HCT116 (cell line): ENCODE measurements around the gene ESCO1. TPM values are rescaled to one million over a fixed set of nuclear protein-coding genes. Genes with fewer than 3 reads are reported as not detected.

Source experiments
- ATAC-seq: fragments of 200-7000 bp; cut with Tn5 transposase; 2 replicates; pipeline ENCODE4 v1.9.1; 2020; ENCODE audit warnings: mild to moderate bottlenecking, moderate library complexity
- BruUV-seq: library from RNA; stranded (reverse); fragments of 400-500 nt; replicated peaks from 2 replicates; lab custom pipeline; 2021; lab: Mats Ljungman, UMichigan
- CTCF ChIA-PET: fragments of 300-600 bp; sonication (Branson Sonifier 250); formaldehyde crosslinking; loops from one replicate; lab custom pipeline; 2021; ENCODE audit warnings: antibody characterized with exemption; lab: Charles Lee
- POLR2A ChIA-PET: fragments of 300-600, 350-600 bp; sonication (Branson Sonifier 250); formaldehyde crosslinking; loops from one replicate; lab custom pipeline; 2021; ENCODE audit warnings: antibody characterized with exemption; lab: Charles Lee
- RAD21 ChIA-PET, 2 experiments: fragments of 300-600 bp; sonication (Branson Sonifier 250); formaldehyde crosslinking; loops; one replicate each; lab custom pipeline; 2023; ENCODE audit warnings: low total read pairs in 2 of 2; ENCODE audit not compliant: uncharacterized antibody in 2 of 2, unreplicated experiment in 2 of 2, low non-redundant PET in 1 of 2; lab: Charles Lee
- DNase-seq: peaks from one replicate; pipeline ENCODE4 v3.0.0-alpha.2; 2010; ENCODE audit warnings: low read depth, low spot score
- H2AFZ ChIP-seq: fragments of 200-600 bp; shearing (Covaris generic), sonication (generic); 2 replicates; pipeline ENCODE4 v1.6.1; 2017; ENCODE audit warnings: low read depth, mixed run types, mixed read lengths, antibody characterized with exemption, low read length; ENCODE audit not compliant: poor library complexity, severe bottlenecking
- H3K27ac ChIP-seq: 2 replicates; pipeline ENCODE4 v1.5.1; 2012; ENCODE audit warnings: low read depth, low read length
- H3K27me3 ChIP-seq: fragments of 200-600 bp; sonication (generic); 2 replicates; pipeline ENCODE4 v1.6.1; 2016; ENCODE audit warnings: mixed run types, low read length, mixed read lengths; ENCODE audit not compliant: insufficient read depth
- H3K36me3 ChIP-seq, 2 experiments: fragments of 200-500 bp in 1 of 2; fragments of 200-600 bp in 1 of 2; sonication (Bioruptor generic) in 1 of 2; sonication (generic) in 1 of 2; 2 replicates each; pipeline versions ENCODE4 v1.5.1 to v1.6.1; 2014 to 2016; ENCODE audit warnings: low read length in 2 of 2, inconsistent platforms in 1 of 2, mixed read lengths in 1 of 2, mixed run types in 1 of 2; ENCODE audit not compliant: insufficient read depth in 2 of 2, control insufficient read depth in 1 of 2
- H3K4me1 ChIP-seq, 2 experiments: fragments of 200-600 bp in 1 of 2; sonication (generic) in 1 of 2; 2 replicates each; pipeline versions ENCODE4 v1.5.1 to v1.6.1; 2012 to 2017; ENCODE audit warnings: low read length in 2 of 2, inconsistent platforms in 1 of 2, mild to moderate bottlenecking in 1 of 2, mixed read lengths in 1 of 2, mixed run types in 1 of 2, moderate library complexity in 1 of 2; ENCODE audit not compliant: insufficient read depth in 2 of 2, control insufficient read depth in 1 of 2
- H3K4me2 ChIP-seq: fragments of 200-600 bp; sonication (generic); 2 replicates; pipeline ENCODE4 v1.6.1; 2017; ENCODE audit warnings: mixed run types, low read length, mixed read lengths
- H3K4me3 ChIP-seq, 2 experiments: fragments of 200-600 bp in 1 of 2; sonication (generic) in 1 of 2; replicated peaks in 1 of 2; 2 replicates each; pipeline ENCODE4 v1.5.1; 2011 to 2016; ENCODE audit warnings: low read length in 2 of 2, control low read depth in 1 of 2, low read depth in 1 of 2, mild to moderate bottlenecking in 1 of 2, mixed read lengths in 1 of 2, mixed run types in 1 of 2
- H3K79me2 ChIP-seq: fragments of 200-600 bp; sonication (generic); 2 replicates; pipeline ENCODE4 v1.6.1; 2017; ENCODE audit warnings: mild to moderate bottlenecking, mixed run types, low read length, moderate library complexity, mixed read lengths; ENCODE audit not compliant: insufficient read depth
- H3K9ac ChIP-seq: fragments of 200-600 bp; sonication (generic); 2 replicates; pipeline ENCODE4 v1.6.1; 2016; ENCODE audit warnings: low read length, mixed read lengths
- H3K9me2 ChIP-seq: fragments of 200-600 bp; sonication (generic), shearing (Covaris generic); 2 replicates; pipeline ENCODE4 v1.6.1; 2017; ENCODE audit warnings: mixed run types, mild to moderate bottlenecking, moderate library complexity; ENCODE audit not compliant: insufficient read depth
- H3K9me3 ChIP-seq, 2 experiments: fragments of 200-500 bp in 1 of 2; fragments of 200-600 bp in 1 of 2; sonication (Bioruptor generic) in 1 of 2; sonication (generic) in 1 of 2; 2 replicates each; pipeline ENCODE4 v1.6.1; 2014 to 2017; ENCODE audit warnings: low read length in 2 of 2, mixed read lengths in 2 of 2, inconsistent platforms in 1 of 2, low read depth in 1 of 2, mild to moderate bottlenecking in 1 of 2, mixed run types in 1 of 2, moderate library complexity in 1 of 2; ENCODE audit not compliant: control insufficient read depth in 1 of 2, insufficient read depth in 1 of 2
- H4K20me1 ChIP-seq: fragments of 200-600 bp; sonication (generic), shearing (Covaris generic); 2 replicates; pipeline ENCODE4 v1.6.1; 2017; ENCODE audit warnings: mixed run types, mild to moderate bottlenecking, moderate library complexity; ENCODE audit not compliant: insufficient read depth
- CEBPB ChIP-seq: IDR thresholded peaks from 2 replicates; pipeline ENCODE4 v1.6.1; 2012; ENCODE audit warnings: low read depth
- EGR1 ChIP-seq: IDR thresholded peaks from 2 replicates; pipeline ENCODE4 v1.6.1; 2012; ENCODE audit warnings: low read depth
- POLR2A ChIP-seq: IDR thresholded peaks from 2 replicates; pipeline ENCODE4 v1.7.0; 2011; ENCODE audit warnings: borderline replicate concordance; ENCODE audit not compliant: insufficient read depth, insufficient read length; ENCODE audit errors: extremely low read depth
- POLR2AphosphoS5 ChIP-seq: IDR thresholded peaks from 2 replicates; pipeline ENCODE4 v1.6.1; 2011; ENCODE audit warnings: mild to moderate bottlenecking, low read depth, low read length, moderate library complexity
- SP1 ChIP-seq: IDR thresholded peaks from 2 replicates; pipeline ENCODE4 v1.6.1; 2012; ENCODE audit warnings: low read depth
- ZNF274 ChIP-seq: fragments of 200-500 bp; sonication (Bioruptor generic); IDR thresholded peaks from 2 replicates; pipeline ENCODE4 v1.6.1; 2014; ENCODE audit warnings: mild to moderate bottlenecking, low read depth, low read length, inconsistent platforms
- intact Hi-C: fragments of 100-400 bp; cut with micrococcal nuclease; formaldehyde crosslinking; loops from 2 replicates; pipeline ENCODE4 v1.10.0; 2022
- total RNA-seq: library from RNA; stranded (reverse); gene quantifications from one replicate; pipeline ENCODE4 v1.2.1, GENCODE V29; 2021; ENCODE audit not compliant: unreplicated experiment
- TF ChIP-seq, protein P1 (sequence below): IDR thresholded peaks from 2 replicates; pipeline ENCODE4 v1.6.1; 2011; ENCODE audit warnings: mild to moderate bottlenecking, low read length, moderate library complexity; ENCODE audit not compliant: insufficient replicate concordance; ENCODE audit errors: extremely low read depth
- TF ChIP-seq, protein P2 (sequence below): IDR thresholded peaks from 2 replicates; pipeline ENCODE4 v1.6.1; 2012

ESCO1 gene
- total RNA-seq, 1 experiment from 2014 or later: 19.6 TPM

DNA sequence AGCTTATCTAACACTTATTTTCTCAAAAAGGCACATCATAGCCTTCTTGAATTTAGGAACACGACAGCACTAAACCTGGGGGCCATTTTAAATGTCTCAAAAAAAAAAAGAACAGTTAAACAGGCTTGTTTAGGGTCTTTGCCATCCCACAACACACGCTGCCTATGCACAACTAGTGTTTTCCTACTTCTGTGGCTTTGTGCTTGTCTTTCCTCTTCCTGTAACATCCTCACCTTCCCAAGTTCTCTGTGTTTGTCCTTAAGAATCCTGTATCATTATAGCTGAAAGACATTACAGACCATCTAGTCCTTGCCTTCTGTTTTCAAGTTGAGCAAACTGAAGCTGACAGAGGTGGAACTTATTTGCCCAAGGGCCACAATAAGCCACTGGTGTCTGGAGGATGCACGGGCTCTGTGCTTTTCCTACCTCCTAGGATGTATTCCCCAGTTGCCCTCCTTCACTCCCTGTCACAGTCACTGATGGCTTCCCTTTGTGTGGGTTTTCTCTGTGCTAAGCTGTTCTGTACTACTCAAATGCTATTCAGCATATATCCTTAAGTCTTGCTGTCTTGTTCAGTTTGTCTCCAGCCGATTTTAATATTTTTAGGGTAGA is 34.2 kb upstream of the ESCO1 start:
- Histone ChIP-seq H3K9me3 (no peaks in the 10 kb centered on the region), H4K20me1 (peaks cover 5% of the 10 kb centered on the region; the same call in 1 of the 2 replicates), H3K4me2 (no peak overlapping the region), H3K9me2 (no peaks in the 10 kb centered on the region), H3K4me3 (no peak overlapping the region), H3K27me3 (no peaks in the 10 kb centered on the region), H2AFZ (no peak overlapping the region), H3K79me2 (peaks cover 12% of the 10 kb centered on the region), H3K36me3 (peaks cover 16 to 17% of the 10 kb centered on the region in 2 experiments; a peak in 3 of 4 replicates), H3K9ac (no peak overlapping the region), H3K27ac (no peak overlapping the region), H3K4me1 (peaks cover 7 to 22% of the 10 kb centered on the region in 2 experiments)
- ChIA-PET RAD21 (no interaction called here), CTCF (interaction anchor here (0.6 to 0.7 kb wide), 2 partner anchors 79 to 618 kb away, joined by 3 read pairs; no protein-coding TSS in a partner anchor), POLR2A (no interaction called here)
- BruUV-seq: no TSS peak
- intact Hi-C loops: loop anchor here (5.0 kb wide), 1 partner anchor 68 kb away; the partner anchor contains the start of gene ABHD3
- no peak for TF ChIP-seq EGR1
- TF ChIP-seq SP1: no peak
- TF ChIP-seq POLR2A: no peak
- TF ChIP-seq, protein P1, sequence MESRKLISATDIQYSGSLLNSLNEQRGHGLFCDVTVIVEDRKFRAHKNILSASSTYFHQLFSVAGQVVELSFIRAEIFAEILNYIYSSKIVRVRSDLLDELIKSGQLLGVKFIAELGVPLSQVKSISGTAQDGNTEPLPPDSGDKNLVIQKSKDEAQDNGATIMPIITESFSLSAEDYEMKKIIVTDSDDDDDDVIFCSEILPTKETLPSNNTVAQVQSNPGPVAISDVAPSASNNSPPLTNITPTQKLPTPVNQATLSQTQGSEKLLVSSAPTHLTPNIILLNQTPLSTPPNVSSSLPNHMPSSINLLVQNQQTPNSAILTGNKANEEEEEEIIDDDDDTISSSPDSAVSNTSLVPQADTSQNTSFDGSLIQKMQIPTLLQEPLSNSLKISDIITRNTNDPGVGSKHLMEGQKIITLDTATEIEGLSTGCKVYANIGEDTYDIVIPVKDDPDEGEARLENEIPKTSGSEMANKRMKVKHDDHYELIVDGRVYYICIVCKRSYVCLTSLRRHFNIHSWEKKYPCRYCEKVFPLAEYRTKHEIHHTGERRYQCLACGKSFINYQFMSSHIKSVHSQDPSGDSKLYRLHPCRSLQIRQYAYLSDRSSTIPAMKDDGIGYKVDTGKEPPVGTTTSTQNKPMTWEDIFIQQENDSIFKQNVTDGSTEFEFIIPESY: no peak
- no peak for TF ChIP-seq POLR2AphosphoS5
- TF ChIP-seq CEBPB: no peak
- TF ChIP-seq, protein P2, sequence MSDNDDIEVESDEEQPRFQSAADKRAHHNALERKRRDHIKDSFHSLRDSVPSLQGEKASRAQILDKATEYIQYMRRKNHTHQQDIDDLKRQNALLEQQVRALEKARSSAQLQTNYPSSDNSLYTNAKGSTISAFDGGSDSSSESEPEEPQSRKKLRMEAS: no peak
- no peak for TF ChIP-seq ZNF274
- no peak for ATAC-seq
- no peak for DNase-seq
